Measurements from ENCODE around the gene ZNF488. TPM values are rescaled to one million over a fixed set of nuclear protein-coding genes. Genes with fewer than 3 reads are reported as not detected.
A peak's percentile ranks its signal among the peaks of the same experiment; 100 is the strongest.

ZNF488 gene
- total and polyA plus RNA-seq, 2 experiments from 2014 or later: 0.15 to 1.2 TPM

DNA sequence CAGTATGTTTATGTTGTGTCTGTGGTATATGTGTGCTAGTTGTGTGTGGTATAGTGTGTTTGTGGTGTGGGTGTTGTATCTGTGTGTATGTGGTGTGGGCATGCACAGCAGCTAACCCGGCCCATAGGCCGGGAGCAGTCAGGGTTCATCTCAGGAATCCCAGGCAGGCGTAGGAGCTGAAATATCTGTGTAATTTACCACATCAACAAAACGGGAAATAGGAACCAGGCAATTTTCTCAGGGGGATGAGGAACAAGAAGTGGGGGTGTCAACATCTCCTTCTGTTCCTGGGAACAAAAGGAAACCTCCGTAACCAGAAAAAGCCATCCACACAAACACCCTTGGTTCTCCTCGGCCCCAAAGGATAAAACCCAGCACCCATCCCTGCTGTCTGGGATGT, 24.5 kb upstream of the ZNF488 start:
- Histone ChIP-seq H3K27ac (no peak overlapping the region), H3K4me1 (ENCODE audit: low read depth) (peaks cover 2% of the 10 kb centered on the region), H3K4me3 (no peak overlapping the region), H3K36me3 (no peaks in the 10 kb centered on the region), H3K9me3 (ENCODE audit: low read depth) (no peaks in the 10 kb centered on the region), H3K27me3 (no peaks in the 10 kb centered on the region)
- TF ChIP-seq, protein P1, sequence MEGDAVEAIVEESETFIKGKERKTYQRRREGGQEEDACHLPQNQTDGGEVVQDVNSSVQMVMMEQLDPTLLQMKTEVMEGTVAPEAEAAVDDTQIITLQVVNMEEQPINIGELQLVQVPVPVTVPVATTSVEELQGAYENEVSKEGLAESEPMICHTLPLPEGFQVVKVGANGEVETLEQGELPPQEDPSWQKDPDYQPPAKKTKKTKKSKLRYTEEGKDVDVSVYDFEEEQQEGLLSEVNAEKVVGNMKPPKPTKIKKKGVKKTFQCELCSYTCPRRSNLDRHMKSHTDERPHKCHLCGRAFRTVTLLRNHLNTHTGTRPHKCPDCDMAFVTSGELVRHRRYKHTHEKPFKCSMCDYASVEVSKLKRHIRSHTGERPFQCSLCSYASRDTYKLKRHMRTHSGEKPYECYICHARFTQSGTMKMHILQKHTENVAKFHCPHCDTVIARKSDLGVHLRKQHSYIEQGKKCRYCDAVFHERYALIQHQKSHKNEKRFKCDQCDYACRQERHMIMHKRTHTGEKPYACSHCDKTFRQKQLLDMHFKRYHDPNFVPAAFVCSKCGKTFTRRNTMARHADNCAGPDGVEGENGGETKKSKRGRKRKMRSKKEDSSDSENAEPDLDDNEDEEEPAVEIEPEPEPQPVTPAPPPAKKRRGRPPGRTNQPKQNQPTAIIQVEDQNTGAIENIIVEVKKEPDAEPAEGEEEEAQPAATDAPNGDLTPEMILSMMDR (IDR thresholded peaks at IDR 0.05; ENCODE audit: low read depth, low read length): no peak
- no peak for DNase-seq (ENCODE audit: low read depth in 1 of 2, low spot score in 1 of 2)

DNA sequence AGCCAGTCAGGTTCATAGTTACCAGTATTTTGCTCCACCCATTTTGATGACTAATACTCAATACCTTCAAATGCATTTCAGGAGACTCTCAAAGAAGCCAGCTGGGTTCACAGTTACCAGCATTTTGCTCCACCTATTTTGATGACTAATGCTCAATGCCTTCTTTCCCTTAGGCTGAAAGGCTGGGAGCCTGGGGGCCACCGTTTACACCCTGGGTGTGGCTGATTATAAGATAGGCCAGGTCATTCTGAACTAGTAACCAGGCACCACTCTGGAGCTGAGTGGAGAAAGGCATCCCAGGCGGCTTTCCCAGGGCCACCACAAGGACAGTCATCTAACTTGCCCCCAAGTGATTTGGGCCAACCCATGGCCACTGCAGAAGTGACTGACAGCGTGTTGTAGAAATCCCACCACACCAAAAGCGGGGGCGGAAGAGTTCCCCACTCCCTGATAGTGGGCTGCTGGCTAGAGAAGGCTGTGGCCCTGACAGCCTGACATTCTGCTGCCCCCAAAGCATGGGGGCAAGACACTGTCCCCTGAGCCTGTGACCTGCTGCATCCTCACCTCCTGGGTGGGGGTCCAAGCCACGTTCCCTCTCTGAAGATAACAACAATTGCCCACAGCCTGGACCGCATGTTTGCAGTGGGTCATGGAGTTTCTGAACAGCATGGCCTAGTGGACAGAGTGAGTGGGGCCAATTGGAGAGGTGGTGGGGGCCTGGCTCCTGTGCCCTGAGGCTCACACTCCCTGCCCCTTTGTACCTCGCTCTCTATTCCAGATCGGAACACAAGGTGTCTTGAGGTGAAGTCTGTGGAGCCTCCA, 23.0 kb upstream of the ZNF488 start:
- peaks cover 8% of the 10 kb centered on the region for H3K4me1 ChIP-seq (ENCODE audit: low read depth)
- no peak overlapping the region for H3K4me3 ChIP-seq
- H3K27ac ChIP-seq: no peak overlapping the region
- TF ChIP-seq, protein P1 (IDR thresholded peaks at IDR 0.05; ENCODE audit: low read depth, low read length): no peak
- H3K27me3 ChIP-seq: no peaks in the 10 kb centered on the region
- peak in 1 of 2 donors; percentile 46 for DNase-seq (ENCODE audit: low read depth in 1 of 2, low spot score in 1 of 2)
- H3K9me3 ChIP-seq (ENCODE audit: low read depth): no peaks in the 10 kb centered on the region
- no peaks in the 10 kb centered on the region for H3K36me3 ChIP-seq

DNA sequence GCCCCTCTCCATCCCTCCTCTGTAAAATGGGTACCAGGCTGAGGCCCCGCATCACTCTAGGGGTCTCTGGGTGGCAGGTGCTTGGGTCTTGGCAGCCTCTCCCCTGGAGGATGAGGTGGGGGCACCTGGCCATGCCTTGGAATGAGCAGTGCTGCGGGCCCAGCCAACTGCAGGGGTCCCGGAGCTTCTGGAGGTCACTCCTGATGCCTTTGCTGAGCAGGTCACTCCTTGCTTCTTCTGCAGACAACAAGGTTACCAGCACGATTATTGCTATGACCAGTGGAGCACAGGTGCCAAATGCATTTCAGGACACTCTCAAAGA, 22.4 kb upstream of the ZNF488 start:
- Histone ChIP-seq H3K27me3 (no peaks in the 10 kb centered on the region), H3K4me1 (ENCODE audit: low read depth) (peaks cover 8% of the 10 kb centered on the region), H3K4me3 (no peak overlapping the region), H3K27ac (no peak overlapping the region), H3K9me3 (ENCODE audit: low read depth) (no peaks in the 10 kb centered on the region), H3K36me3 (no peaks in the 10 kb centered on the region)
- DNase-seq (ENCODE audit: low read depth in 1 of 2, low spot score in 1 of 2): no peak
- TF ChIP-seq, protein P1 (IDR thresholded peaks at IDR 0.05; ENCODE audit: low read depth, low read length): no peak

DNA sequence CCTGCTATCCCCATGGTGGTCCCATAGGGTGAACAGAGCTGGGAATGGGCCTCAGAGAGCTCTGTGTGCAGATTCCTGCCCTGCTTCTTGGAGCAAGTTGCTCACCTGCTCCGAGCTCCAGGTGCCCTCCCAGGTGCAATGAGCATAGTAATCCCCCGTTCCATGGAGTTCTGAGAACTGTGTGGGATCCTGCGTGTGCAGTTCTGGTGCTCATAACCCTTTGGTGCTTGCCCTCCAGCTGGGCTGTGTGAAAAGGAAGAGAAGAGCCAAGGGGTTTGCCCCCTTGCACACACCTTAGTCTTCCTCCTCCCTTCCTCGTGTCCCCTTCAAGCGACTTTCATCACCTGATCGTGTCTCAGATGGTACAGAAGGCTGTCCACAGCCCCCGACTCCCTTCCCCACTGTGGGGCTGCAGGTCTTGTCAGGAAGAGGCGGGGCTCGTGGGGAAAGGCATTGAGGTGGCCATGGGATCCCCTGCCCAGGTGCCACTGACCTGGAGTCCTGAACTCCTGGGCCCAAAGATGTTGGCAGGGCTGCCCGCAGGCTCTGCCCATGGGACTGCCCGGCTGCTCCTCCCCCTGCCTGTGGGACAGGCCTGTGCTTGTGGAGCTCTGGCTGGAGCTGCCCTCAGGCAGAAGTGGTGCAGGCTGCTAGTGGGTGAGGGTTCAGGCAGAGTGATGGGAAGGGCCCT, 21.9 kb upstream of the ZNF488 start:
- TF ChIP-seq, protein P1 (IDR thresholded peaks at IDR 0.05; ENCODE audit: low read depth, low read length): no peak
- no peak for DNase-seq (ENCODE audit: low read depth in 1 of 2, low spot score in 1 of 2)
- Histone ChIP-seq H3K4me1 (ENCODE audit: low read depth) (peaks cover 8% of the 10 kb centered on the region), H3K27ac (no peak overlapping the region), H3K4me3 (no peak overlapping the region), H3K36me3 (no peaks in the 10 kb centered on the region), H3K9me3 (ENCODE audit: low read depth) (no peaks in the 10 kb centered on the region), H3K27me3 (no peaks in the 10 kb centered on the region)

DNA sequence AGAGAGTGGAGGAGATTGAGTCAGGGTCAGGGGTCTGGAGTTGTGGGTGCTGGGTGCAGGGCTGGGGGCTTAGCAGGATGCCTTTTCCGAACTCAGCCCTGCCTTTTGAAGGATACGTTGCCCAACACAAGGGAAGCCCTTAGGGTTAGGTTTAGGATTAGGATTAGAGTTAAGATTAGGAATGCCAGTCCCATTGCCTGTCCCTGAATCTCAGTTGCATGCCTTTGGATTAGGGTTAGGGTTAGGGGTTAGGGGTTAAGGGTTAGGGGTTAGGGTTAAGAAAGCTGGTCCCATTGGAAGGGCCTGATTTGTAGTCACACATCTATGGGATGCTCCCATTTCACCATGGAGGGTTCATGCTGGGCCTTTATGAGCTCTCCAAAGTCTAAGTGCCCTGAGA, 20.8 kb upstream of the ZNF488 start:
- Histone ChIP-seq H3K27ac (no peak overlapping the region), H3K4me3 (no peak overlapping the region), H3K36me3 (no peaks in the 10 kb centered on the region), H3K9me3 (ENCODE audit: low read depth) (no peaks in the 10 kb centered on the region), H3K27me3 (no peaks in the 10 kb centered on the region), H3K4me1 (ENCODE audit: low read depth) (peaks cover 8% of the 10 kb centered on the region)
- DNase-seq (ENCODE audit: low read depth in 1 of 2, low spot score in 1 of 2): no peak
- TF ChIP-seq, protein P1 (IDR thresholded peaks at IDR 0.05; ENCODE audit: low read depth, low read length): no peak
